PFSK-1 (cell line): ENCODE measurements around the gene JOSD1.

Experiments
- FOXP2 ChIP-seq: optimal IDR thresholded peaks from 2 replicates; pipeline ENCODE3; 2011; ENCODE audit warnings: borderline replicate concordance, control low read depth, inconsistent platforms; ENCODE audit not compliant: insufficient read depth; ENCODE audit errors: extremely low read length, extremely low read depth
- POLR2AphosphoS5 ChIP-seq: IDR thresholded peaks from 2 replicates; pipeline ENCODE4 v1.6.1; 2012; ENCODE audit warnings: low read depth, mild to moderate bottlenecking, control low read depth, low read length, moderate library complexity
- SIN3A ChIP-seq: IDR thresholded peaks from 2 replicates; pipeline ENCODE4 v1.6.1; 2012; ENCODE audit warnings: mild to moderate bottlenecking, low read length, moderate library complexity, borderline replicate concordance; ENCODE audit not compliant: insufficient read depth
- TAF1 ChIP-seq: IDR thresholded peaks from 2 replicates; pipeline ENCODE4 v1.6.1; 2012; ENCODE audit warnings: low read length, control low read depth, borderline replicate concordance; ENCODE audit not compliant: insufficient read depth
- TF ChIP-seq, protein P1 (sequence below), 2 experiments: IDR thresholded peaks; 2 replicates each; pipeline versions ENCODE4 v1.6.1 to v1.8.0; 2011 to 2012; ENCODE audit warnings: low read depth in 2 of 2, low read length in 2 of 2, control low read depth in 1 of 2, inconsistent platforms in 1 of 2, mild to moderate bottlenecking in 1 of 2, moderate library complexity in 1 of 2; ENCODE audit not compliant: insufficient read depth in 1 of 2

The JOSD1 gene

DNA sequence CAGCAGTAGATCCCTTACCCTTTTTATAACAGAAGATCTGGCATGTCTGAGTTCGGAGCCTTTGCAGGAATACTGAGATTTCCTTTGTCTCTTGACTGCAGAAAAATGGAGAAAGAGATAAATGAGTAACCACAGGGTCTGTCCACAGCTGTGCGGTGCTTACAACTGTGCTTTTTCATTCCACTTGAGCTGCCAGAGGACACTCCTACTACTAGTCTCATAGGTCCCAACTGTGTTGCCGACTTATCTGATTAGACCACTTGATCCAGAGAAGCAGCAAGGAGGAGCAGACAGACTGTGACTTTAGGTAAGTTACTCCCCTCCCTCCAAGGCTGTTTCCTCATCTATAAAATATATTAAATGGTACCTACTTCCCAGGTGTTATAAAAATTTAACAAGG is 62.0 kb downstream of the JOSD1 start:
- TF ChIP-seq POLR2AphosphoS5 (no peak), FOXP2 (no peak), TAF1 (no peak), SIN3A (no peak)
- TF ChIP-seq, protein P1, sequence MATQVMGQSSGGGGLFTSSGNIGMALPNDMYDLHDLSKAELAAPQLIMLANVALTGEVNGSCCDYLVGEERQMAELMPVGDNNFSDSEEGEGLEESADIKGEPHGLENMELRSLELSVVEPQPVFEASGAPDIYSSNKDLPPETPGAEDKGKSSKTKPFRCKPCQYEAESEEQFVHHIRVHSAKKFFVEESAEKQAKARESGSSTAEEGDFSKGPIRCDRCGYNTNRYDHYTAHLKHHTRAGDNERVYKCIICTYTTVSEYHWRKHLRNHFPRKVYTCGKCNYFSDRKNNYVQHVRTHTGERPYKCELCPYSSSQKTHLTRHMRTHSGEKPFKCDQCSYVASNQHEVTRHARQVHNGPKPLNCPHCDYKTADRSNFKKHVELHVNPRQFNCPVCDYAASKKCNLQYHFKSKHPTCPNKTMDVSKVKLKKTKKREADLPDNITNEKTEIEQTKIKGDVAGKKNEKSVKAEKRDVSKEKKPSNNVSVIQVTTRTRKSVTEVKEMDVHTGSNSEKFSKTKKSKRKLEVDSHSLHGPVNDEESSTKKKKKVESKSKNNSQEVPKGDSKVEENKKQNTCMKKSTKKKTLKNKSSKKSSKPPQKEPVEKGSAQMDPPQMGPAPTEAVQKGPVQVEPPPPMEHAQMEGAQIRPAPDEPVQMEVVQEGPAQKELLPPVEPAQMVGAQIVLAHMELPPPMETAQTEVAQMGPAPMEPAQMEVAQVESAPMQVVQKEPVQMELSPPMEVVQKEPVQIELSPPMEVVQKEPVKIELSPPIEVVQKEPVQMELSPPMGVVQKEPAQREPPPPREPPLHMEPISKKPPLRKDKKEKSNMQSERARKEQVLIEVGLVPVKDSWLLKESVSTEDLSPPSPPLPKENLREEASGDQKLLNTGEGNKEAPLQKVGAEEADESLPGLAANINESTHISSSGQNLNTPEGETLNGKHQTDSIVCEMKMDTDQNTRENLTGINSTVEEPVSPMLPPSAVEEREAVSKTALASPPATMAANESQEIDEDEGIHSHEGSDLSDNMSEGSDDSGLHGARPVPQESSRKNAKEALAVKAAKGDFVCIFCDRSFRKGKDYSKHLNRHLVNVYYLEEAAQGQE (IDR thresholded peaks at IDR 0.05; ENCODE audit: insufficient read depth in 1 of 2, low read depth in 2 of 2, low read length in 2 of 2) = no peak

DNA sequence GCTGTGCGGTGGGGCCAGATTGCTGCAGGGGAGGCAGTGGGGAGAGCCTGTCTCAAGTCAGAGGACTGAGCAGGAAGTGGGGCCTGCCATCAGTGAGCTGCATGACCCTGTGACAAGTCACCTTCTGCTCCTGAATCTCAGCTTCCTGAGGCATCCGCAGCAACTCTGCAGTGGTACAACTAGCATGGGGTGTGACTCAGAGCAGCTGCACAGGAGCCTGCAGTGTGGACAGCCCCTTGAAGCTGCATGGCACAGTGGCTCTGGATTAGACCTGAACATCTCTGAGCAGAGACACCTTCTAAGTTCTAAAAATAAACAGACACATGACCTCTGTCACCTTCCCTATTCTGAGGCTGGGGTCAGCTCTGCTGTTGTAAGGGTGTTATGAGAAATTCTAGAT is 62.5 kb downstream of the JOSD1 start:
- TF ChIP-seq POLR2AphosphoS5 = no peak
- TF ChIP-seq FOXP2 = no peak
- TF ChIP-seq, protein P1 (IDR thresholded peaks at IDR 0.05; ENCODE audit: insufficient read depth in 1 of 2, low read depth in 2 of 2, low read length in 2 of 2) = no peak
- no peak for TF ChIP-seq TAF1
- no peak for TF ChIP-seq SIN3A
